Stimulated activated naive CD4-positive, alpha-beta T cell treated with Interleukin-2 at 50 U/mL for 16 hours (primary cell): ENCODE data around the gene OSGIN1.

Source experiments
- DNase-seq: peaks from one replicate; lab custom pipeline; 2025; lab: John Stamatoyannopoulos, UW

OSGIN1 gene

GRCh38 chr16:83971165-83972130 is 18.4 kb downstream of the OSGIN1 start:
- no peak for DNase-seq

- no peak for DNase-seq
Measured at GRCh38 chr16:83972256-83973008, 19.4 kb downstream of the OSGIN1 start.

- no peak for DNase-seq
Measured at GRCh38 chr16:83973077-83973476, 20.0 kb downstream of the OSGIN1 start.

GRCh38 chr16:83973581-83974385 is 20.7 kb downstream of the OSGIN1 start:
- DNase-seq, result no peak

- no peak for DNase-seq
Measured at GRCh38 chr16:83974475-83974874, 21.4 kb downstream of the OSGIN1 start.

- DNase-seq, result no peak
Measured at GRCh38 chr16:83975590-83976260, 22.7 kb downstream of the OSGIN1 start.

GRCh38 chr16:83977056-83977815 is 24.2 kb downstream of the OSGIN1 start:
- DNase-seq, result no peak

- no peak for DNase-seq
Measured at GRCh38 chr16:83978401-83978904, 25.4 kb downstream of the OSGIN1 start.

GRCh38 chr16:83979441-83979840 is 26.4 kb downstream of the OSGIN1 start:
- no peak for DNase-seq

- DNase-seq, result no peak
Measured at GRCh38 chr16:83980794-83981193, 27.8 kb downstream of the OSGIN1 start.

GRCh38 chr16:83981799-83982198 is 28.8 kb downstream of the OSGIN1 start:
- DNase-seq, result no peak

GRCh38 chr16:83983491-83983890 is 30.5 kb downstream of the OSGIN1 start:
- DNase-seq, result no peak

- no peak for DNase-seq
Measured at GRCh38 chr16:83989300-83989699, 36.3 kb downstream of the OSGIN1 start.

GRCh38 chr16:83990492-83990891 is 37.5 kb downstream of the OSGIN1 start:
- no peak for DNase-seq

- no peak for DNase-seq
Measured at GRCh38 chr16:83992624-83993023, 39.6 kb downstream of the OSGIN1 start.

GRCh38 chr16:83994087-83994486 is 41.0 kb downstream of the OSGIN1 start:
- DNase-seq, result no peak

- DNase-seq, result no peak
Measured at GRCh38 chr16:83994703-83995102, 41.7 kb downstream of the OSGIN1 start.

GRCh38 chr16:83995754-83996153 is 42.7 kb downstream of the OSGIN1 start:
- DNase-seq, result no peak

- no peak for DNase-seq
Measured at GRCh38 chr16:83996481-83997252, 43.6 kb downstream of the OSGIN1 start.

- DNase-seq, result no peak
Measured at GRCh38 chr16:83998091-83998490, 45.1 kb downstream of the OSGIN1 start.
